HG03571 (cell line): ENCODE measurements around the gene GPC6.

Source experiments
- ATAC-seq: cut with Tn5 transposase; IDR thresholded peaks from one replicate; pipeline ENCODE4 v1.9.1; 2021; ENCODE audit not compliant: unreplicated experiment

Gene GPC6

DNA sequence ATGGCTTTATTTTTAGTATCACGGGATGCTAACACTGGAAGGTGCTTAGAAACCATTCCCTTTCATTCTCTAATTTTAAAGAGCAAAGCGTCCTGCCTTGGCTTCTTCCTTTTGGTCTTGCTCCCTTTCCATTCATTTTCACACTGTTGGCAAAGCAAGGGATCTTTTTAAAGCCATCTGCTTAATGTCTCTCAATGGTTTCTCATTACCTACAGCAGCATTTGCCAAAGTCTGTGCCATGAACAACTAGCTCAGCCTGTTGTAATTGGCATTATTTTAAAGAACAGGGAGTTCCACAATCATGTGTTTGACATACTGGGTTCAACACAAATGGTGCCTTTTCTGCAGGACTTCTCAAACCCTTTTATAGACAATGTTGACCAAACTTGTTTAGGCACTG, 444.3 kb downstream of the GPC6 start:
- no peak for ATAC-seq

DNA sequence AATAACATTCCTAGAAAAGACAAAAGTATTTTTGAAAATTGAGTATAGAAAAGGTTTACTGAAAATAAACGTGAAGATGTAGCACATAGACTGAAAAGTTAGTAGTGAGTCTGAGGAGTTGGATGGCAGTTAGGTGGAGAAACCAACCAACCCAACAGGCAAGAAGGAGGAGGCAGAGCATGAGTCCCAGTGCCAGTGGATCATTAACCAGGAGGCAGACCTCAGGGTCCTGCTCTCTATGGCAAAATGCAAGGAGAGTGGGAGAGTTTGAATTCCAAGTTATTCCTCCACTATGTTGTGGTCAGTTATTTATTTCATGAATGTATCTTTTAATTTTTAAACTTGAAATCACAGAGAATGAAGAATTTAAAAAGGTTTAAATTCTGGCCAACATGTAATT, 446.4 kb downstream of the GPC6 start:
- no peak for ATAC-seq

DNA sequence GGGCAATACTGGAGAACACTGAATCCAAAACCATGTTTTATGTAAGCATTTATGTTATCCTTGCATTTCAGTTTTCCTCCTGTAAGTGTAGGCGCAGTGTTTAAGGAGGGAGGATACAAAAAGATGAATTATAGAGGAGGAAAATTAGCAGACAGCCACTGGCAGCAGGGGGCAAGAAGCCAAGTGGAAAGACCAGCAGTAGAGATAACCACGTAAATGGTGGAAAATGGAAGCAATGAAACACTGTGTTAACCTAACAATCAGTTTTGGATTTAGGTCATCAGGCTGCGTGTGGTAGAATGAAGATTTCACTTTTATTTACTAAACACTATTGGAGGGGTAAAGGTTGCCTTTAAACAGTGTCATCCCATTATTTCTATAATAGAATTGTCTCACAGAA, 447.3 kb downstream of the GPC6 start:
- ATAC-seq = no peak

DNA sequence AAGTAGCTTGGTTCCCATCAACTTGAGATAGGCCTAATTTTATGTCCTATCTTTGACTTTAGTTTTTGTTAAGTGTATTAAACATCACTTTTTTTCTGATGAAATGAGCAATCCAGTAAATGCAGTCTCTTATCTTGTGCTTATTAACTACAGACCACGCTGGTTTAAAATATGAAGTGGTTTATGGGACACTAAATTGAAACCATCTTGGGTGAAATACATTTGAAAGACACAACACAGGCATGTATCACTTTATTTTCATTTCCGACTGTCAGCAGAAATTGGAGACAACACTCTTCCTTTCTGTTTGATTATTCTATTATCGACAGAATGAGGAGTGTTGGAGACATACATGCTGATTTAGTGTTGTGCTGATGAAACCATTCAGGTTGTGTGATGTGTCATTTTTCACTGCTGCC, 447.7 kb downstream of the GPC6 start:
- ATAC-seq = no peak

DNA sequence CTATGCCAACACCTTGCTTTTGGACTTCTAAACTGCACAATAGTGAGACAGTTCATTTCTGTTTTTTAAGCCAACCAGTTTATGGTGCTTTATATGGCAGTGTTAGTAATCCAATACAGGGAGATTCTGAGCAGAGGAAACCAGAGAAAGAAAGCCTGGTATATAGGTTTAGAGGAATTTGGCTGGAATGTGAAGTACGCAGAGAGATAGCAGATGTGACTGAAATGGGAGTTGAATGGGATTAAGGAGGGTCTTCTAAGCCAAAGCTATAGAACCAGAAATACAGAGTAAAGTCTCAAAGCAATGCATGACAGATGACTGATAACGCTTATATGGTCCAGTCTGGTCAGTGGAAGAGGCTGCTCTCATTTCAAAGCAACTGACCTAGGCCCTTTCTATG, 453.7 kb downstream of the GPC6 start:
- no peak for ATAC-seq

DNA sequence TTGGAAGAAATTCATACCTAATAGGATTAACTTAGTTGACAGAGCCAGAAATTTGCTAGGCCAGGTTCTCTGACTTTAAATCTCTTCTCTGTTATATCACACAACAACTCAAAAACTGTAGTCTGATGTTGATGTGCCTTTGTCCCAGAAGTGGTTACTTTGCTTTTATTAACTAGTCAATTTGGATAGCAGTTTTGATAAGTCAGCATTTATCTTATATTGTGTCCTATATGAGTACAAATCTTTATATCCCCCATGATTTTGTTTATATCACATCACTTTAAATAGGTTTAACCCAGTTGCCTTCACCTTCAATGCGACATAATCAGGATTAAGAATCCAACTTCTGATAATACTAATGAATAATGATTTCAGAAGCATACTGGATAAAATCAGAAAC, 459.3 kb downstream of the GPC6 start:
- ATAC-seq = no peak

DNA sequence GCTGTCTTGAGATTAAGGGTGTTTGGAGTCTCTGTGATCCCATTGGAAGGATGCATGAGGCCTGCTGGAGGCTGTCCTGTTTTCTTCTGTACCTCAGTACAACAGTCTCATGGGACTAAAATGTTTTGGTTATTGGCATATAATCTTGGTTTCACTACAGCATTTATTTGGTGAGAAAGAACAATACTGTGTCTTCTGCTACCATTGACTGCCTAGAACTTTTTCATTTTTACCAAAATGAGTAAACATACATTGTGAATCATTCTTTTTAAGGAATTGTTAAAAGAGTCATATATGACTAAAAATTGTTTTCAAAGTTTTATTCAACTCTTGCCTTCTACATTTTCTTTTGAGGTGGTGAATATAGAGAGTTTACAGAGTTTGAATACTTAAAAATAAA, 459.8 kb downstream of the GPC6 start:
- no peak for ATAC-seq

DNA sequence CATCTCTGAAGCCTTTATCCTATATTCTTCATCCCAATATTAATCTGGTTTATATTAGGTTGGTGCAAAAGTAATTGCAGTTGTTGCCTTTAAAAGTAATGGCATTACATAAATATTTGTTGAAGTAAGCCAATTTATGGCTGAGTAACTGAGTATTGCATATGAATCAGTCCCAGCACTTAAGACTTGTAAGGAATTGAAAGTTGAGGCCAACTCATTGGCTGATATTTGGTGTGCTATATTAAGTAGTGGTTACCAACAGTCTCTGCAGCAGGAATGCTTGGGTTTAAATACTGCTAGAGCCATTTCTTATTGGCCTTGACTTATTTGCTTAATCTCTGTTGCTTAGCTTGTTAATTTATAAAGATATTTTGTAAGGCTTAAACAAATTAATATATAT, 460.7 kb downstream of the GPC6 start:
- ATAC-seq = no peak

DNA sequence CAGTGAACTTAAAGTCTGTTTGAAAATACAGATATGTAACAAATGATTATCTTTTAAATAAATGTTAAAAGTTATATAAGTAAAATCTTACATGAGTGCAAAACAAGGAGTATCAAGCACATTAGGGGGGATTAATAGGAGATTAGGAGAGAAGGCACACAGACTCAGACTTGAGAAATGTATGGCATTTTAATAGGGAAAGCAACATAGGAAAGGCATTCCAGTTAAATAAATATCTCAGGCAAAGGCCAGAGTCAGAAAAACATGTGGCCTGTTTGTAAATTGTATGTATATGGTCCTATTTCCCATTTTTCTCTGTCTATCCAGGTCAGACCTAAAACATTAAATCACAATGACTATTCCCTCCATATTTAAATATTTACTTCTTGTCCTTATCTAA, 462.7 kb downstream of the GPC6 start:
- ATAC-seq = no peak

DNA sequence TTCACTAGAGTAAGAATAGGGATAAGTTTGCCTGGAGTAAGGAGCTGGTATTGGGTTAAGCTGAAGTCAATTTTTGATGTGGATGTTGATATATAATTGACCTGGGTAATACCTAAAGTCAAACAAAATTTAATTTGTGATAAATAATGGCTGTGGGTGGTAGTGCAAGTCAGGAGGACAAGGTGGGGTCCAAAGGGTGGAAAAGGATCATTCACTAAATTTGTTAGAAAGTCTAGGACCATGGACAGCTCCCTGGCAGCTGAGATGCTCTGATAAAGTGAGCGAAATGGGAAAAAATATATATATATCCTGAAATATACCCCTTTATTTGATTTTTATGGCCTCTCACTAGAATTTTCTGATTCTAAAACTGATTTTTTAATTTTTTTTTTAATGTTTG, 463.5 kb downstream of the GPC6 start:
- no peak for ATAC-seq

DNA sequence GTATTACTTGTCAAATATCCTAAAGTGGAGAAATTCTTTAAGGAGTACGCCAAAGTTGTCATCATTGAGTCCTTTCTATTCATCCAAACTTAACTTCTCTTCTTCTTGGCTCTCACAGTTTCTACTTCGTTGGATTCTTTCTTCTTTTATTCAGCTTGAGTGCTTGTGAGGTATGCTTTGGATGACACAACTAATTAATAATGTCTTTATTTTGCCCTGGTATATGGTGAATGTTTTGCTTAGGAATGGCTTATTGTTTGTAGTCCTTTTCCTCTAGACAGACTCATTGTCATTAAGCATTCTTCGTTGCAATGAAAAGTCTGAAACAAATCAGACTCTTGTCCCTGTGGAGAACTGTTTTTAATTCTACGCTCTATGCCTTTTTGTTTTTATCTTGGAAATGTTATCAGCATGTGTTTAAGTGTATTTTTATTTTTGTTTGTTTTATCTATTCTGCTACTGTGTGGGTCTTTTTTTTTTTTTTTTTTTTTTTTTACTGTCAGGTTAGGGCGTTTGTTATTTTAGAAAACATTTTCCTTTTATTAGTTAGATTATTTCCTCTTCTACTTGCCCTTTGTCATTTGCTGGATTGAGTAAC, 471.5 kb downstream of the GPC6 start:
- no peak for ATAC-seq

DNA sequence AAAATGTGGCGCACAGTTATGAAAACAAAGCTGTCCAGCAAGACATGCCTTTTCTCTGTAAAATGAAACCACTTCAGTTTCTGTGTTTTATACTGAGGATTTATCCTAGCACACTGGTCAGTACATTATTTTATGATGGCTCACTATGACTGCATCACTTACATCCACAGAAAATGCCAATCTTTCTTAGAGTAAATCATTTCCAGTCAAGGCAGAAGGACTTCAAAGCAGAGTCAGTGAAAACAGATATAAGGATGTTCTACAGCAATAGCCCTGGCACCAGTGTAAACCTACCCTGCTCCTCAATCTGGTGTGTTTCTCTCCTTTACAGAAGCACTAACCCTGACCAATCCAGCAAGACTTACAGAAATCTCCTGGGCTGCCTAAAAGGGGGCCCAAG, 473.5 kb downstream of the GPC6 start:
- ATAC-seq = no peak

DNA sequence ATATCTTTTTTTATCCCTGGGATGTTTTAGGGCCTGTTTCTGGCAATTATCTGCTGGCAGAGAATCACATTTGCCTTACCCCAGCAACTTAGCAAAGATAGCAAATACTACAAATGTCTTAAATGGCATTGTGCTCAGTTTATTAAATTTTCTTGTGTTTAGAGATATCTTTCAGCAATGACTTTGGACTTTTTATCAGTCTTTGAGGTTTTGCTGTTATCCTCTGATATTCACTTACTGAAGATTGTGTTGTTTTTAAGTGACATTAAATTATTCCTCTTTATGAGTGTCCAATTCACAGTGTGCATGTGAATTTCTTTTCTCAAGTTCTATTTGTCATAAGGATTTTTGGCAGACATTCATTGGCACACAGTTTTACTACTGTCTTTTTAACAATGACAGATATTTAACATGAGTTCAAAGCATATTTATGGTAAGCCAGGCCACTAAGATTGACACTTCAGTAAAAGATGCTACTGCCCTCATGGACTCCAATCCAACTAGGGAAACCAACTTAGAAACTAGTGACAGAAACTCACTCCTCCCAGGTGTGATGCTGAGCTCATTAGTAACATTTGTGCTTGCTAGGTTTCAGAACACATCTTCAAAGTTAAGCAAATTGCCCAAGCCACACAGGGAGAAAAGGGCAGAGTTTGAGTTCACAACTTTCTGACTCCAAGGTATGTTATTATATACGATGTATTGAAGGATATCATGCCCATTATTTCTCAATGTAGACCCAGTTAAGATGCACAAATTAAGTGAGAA, 481.9 kb downstream of the GPC6 start:
- ATAC-seq = no peak

DNA sequence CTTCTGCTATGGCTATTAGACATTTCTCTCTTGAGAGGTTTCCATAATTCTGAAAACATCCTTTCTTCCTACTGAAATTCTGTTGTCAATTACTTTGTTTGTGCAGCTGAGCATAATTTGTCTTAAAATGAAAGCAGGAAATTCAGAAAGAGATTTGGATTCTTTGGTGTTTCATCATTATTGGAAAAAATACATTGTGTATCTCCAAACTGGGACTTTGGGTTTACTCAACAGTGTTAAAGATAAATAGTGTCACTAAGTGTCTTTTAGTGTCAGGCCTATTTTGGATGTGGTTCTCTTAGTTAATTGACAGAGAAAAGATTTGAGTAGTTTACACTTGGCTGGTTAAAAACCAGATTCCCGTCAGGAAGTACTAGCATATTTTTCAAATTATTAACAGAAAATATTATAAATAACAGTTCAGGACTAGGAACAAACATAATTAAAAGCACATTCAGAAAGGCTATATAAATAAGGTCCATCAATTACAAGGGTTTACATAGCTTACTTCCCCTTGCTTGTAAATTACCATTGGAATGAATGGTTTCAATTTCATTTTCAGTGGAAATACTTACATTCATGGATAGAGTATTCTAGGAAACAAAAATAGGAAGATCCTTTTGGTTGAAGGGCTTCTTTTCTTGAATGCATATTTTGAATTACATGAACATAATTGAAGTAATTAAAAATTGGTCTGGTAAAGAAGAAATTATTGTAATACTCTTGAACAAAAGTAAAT, 483.1 kb downstream of the GPC6 start:
- no peak for ATAC-seq

DNA sequence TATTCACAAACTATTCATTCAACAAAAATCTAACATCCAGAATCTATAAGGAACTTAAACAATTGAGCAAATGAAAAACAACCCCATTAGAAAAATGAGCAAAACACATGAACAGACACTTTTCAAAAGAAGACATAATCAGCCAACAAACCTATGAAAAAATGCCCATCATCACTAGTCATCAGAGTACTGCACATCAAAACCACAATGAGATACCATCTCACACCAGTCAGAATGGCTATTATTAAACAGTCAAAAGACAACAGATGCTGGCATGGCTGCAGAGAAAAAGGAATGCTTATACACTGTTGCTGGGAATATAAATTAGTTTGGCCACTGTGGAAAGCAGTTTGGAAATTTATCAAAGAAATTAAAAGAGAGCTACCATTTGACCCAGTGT, 487.6 kb downstream of the GPC6 start:
- no peak for ATAC-seq

DNA sequence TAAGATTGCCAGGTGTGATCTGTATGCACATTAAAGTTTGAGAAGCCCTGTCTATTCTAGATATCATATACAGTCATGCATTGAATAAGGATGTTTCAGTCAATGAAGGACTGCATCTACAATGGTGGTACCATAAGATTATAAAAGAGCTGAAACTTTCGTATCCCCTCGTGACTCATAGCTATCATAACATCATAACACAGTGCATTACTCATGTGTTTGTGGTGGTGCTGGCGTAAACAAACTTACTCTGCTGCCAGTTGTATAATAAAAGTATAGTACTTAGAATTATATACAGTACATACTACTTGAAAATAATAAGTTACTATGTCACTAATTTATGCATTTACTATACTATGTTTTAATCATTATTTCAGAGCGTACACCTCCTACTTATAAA, 489.3 kb downstream of the GPC6 start:
- no peak for ATAC-seq

DNA sequence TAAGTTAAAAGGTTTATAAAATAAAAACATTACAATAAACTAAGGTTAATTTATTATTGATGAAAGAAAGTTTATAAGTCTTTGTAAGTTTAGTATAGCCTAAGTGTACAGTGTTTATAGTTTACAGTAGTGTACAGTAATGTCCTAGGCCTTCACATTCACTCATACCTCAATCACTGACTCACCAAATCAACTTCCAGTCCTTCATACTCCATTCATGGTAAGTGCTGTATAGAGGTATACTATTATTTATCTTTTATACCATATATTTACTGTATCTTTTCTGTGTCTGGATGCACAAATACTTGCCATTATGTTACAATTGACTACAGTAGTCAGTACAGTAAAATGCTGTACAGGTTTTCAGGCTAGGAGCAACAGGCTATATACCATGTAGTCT, 490.0 kb downstream of the GPC6 start:
- ATAC-seq = no peak

DNA sequence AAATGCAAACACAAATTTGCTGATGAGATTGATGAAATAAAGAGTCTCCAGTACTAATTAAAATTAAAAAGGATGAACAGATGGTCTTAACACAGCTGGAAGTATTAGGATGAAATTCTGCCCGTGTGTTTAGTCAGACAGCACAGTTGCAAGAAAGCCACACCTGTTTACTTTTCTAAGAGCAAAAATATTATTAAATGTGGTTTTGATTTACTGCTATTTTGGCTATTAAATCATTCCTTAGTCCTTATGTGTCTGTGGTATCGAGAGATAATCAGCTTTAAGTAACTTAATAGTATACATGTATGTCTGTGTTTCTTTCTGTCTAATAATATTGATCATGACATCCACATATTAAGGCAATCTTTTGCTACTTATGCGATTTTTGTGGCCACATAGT, 494.9 kb downstream of the GPC6 start:
- no peak for ATAC-seq

DNA sequence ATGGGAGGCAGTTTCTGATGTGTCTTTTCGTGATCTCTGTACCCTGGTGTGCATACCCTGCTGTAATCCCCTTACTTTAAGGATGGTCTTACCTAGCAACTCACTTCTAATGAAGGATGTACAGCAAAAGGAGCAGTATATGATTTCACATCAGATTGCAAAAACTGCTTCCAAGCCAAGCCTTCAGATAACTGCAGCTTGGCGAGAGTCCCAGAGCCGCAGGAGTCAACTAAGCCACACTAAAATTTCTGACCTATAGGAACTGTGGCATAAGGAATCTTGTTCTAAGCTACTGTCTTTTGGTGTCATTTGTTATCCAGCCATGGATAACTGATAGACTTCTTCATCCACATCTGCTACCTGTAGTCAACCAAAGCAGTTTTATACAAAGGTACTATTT, 496.7 kb downstream of the GPC6 start:
- no peak for ATAC-seq

DNA sequence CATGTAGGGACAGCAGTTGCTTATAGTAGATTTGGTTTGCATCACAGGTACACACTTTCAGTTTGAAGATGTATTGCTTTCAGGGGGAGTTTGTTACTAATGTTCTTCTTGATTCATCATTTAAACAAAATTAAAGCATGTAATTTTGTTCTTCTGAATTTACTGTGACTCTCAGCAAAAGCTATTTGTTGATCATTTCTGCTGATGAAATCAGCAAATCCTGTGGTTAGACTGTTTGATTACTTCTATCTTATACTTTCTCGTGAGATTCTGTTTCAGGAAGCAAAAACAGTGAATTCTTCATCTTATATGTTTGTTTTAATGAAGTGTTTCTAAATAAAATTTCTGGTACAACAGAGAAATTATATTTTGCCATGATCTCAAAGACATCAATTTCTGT, 497.6 kb downstream of the GPC6 start:
- no peak for ATAC-seq

DNA sequence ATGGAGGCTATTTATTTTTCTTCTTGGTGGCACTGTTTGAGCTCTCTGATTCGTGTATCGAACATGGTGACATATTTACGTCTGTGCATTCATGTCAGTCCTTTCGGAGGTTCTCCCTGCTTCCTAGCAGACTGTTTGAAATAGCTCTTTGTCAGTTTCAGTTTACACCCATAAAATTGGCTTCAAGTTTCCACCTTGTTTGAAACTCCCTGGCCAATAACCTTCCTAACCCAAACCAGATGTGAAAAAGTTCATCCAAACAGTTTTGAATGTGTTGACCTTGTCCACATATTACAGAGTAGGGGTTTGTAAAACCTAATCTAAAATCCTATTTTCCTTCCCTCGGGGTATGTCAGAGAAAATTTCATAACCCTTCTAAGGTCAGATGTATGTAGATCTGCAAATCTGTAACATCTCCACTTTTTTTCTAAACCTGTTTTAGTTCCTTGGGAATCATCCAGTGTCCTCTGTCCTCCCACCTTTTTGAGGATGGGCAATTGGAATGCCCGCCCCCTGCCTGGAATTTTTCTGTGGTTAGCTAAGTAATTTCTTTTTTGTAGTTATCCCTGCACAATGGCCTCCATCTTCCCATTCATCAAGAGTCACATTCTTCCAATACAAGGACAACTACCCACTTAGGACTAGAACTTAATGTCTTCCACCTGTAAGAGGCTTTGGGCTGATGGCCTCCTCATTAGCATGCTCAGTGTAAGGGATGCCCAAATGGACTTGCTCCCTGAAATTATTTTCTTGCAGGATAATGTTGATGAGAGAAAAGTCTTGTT, 499.8 kb downstream of the GPC6 start:
- no peak for ATAC-seq
